GM20000 (cell line): Measurements from ENCODE around the gene YIPF6.

Experiments
- DNase-seq: peaks from one replicate; pipeline ENCODE4 v3.0.0; 2012; ENCODE audit warnings: low spot score
- TF ChIP-seq, protein P1 (sequence below): IDR thresholded peaks from 2 replicates; pipeline ENCODE4 v1.5.1; 2012; ENCODE audit warnings: mild to moderate bottlenecking, control low read depth; ENCODE audit errors: extremely low read depth, missing control alignments

YIPF6 gene

DNA sequence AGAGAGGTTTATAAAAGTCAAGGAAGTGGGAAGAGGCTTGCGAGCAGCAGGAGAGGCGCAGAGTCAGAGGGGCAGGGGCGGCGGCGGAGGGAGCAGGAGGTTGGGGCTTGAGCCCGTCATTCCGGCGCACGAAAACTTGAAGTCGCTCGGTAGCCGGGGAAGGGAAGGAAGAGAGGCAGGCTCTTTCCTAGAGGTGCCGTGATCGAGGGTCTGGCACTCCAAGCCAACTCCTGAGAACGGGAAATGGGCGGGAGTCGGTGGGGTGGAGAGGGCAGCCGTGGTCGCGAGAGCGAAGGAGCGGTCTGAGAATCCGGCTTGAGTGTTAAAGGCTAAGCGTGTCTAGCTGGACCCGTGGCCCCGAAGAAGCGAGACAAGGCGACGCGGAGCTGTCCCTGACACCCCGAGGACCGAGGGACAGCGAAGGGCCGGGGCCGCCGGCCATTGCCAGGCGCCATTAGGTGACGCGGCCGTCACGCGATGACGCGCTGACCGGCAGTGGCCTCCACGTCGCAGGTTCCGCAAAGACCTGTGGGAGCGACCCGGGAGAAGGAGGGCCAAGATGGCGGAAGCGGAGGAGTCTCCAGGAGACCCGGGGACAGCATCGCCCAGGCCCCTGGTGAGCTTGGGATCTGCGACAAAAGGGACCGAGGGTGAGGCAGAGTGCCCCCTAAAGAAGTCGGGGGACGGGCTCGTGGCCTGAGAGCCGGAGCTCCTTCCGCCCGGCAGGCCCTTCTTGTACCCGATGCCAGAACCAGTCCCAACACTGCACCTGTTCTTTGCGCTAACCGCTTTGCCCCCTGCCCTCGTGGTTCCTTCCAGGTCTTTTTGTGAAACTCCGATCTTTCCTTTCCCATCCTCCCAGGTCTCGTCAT is at the start of gene YIPF6:
Gene YIPF6, plus strand, starts transcription at position 544 of the 872 bp plus-strand sequence. Its CDS starts 16 bp downstream, at position 560.
- peak; percentile 71 for DNase-seq
- TF ChIP-seq, protein P1, sequence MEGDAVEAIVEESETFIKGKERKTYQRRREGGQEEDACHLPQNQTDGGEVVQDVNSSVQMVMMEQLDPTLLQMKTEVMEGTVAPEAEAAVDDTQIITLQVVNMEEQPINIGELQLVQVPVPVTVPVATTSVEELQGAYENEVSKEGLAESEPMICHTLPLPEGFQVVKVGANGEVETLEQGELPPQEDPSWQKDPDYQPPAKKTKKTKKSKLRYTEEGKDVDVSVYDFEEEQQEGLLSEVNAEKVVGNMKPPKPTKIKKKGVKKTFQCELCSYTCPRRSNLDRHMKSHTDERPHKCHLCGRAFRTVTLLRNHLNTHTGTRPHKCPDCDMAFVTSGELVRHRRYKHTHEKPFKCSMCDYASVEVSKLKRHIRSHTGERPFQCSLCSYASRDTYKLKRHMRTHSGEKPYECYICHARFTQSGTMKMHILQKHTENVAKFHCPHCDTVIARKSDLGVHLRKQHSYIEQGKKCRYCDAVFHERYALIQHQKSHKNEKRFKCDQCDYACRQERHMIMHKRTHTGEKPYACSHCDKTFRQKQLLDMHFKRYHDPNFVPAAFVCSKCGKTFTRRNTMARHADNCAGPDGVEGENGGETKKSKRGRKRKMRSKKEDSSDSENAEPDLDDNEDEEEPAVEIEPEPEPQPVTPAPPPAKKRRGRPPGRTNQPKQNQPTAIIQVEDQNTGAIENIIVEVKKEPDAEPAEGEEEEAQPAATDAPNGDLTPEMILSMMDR = no peak

GRCh38 chrX:68451720-68452119 is 47.1 kb upstream of the YIPF6 start:
- no peak for DNase-seq
- TF ChIP-seq, protein P1 = no peak

GRCh38 chrX:68454476-68455150 is 44.2 kb upstream of the YIPF6 start:
- DNase-seq = no peak
- TF ChIP-seq, protein P1 = no peak

DNA sequence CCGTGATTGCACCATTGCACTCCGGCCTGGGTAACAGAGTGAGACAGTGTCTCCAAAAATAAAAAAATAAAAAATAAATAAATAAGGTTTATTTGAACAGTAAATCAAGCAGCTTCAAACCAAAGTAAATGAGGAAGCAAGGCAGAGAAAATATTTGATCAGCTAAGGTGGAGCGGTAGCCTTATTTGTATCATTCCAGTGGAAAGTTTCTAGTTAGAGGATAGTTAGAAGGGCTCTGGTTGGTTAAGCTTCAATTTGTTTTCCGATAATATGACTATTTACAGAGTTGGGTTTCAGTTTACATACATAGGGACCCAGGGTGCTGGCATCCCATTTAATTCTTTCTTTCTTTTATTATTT is 43.7 kb upstream of the YIPF6 start:
- TF ChIP-seq, protein P1 = no peak
- no peak for DNase-seq

GRCh38 chrX:68461093-68461492 is 37.8 kb upstream of the YIPF6 start:
- DNase-seq = no peak

GRCh38 chrX:68461576-68461975 is 37.3 kb upstream of the YIPF6 start:
- DNase-seq = no peak
- TF ChIP-seq, protein P1 = no peak

More at GRCh38 chrX:68461093-68461492, 37.8 kb upstream of the YIPF6 start:
- TF ChIP-seq, protein P1 = no peak

GRCh38 chrX:68462197-68462596 is 36.7 kb upstream of the YIPF6 start:
- TF ChIP-seq, protein P1 = no peak
- DNase-seq = no peak
